H1 (cell line): ENCODE results near the gene OR5J2. TPM values are rescaled to one million over a fixed set of nuclear protein-coding genes. Genes with fewer than 3 reads are reported as not detected.
"Not testable (repeated sequence)": the region's sequence is repeated elsewhere in the genome, so short reads cannot be mapped to it uniquely, and the experiment has no call there.

Source experiments
- CTCF ChIA-PET: fragments of 300-600 bp; sonication (Branson Sonifier 250); formaldehyde crosslinking; loops from one replicate; lab custom pipeline; 2021; ENCODE audit not compliant: partially characterized antibody; lab: Charles Lee
- POLR2A ChIA-PET: fragments of 300-600 bp; sonication (Branson Sonifier 250); formaldehyde crosslinking; loops from one replicate; lab custom pipeline; 2021; ENCODE audit warnings: inconsistent platforms; ENCODE audit not compliant: partially characterized antibody; lab: Charles Lee
- DNase-seq, 2 experiments: peaks; one replicate each; pipeline versions ENCODE4 v3.0.0 to v3.0.0-alpha.2; 2010 to 2022; ENCODE audit warnings: low spot score in 2 of 2, low read depth in 1 of 2, mixed read lengths in 1 of 2
- FAIRE-seq: peaks from 2 replicates; lab custom pipeline; 2011; peaks lifted over from hg19 to GRCh38; lab: Jason Lieb, UNC
- H2AFZ ChIP-seq: 2 replicates; pipeline ENCODE4 v1.8.1; 2012; ENCODE audit warnings: low read length, inconsistent platforms
- H2AK5ac ChIP-seq: 2 replicates; pipeline ENCODE4 v1.6.1; 2013; ENCODE audit warnings: low read depth, low read length
- H2BK120ac ChIP-seq: replicated peaks from 2 replicates; pipeline ENCODE3; 2013; ENCODE audit warnings: low read depth, low read length, inconsistent platforms
- H2BK12ac ChIP-seq: 2 replicates; pipeline ENCODE4 v1.6.1; 2013; ENCODE audit warnings: low read depth, low read length
- H2BK15ac ChIP-seq: 2 replicates; pipeline ENCODE4 v1.6.1; 2013; ENCODE audit warnings: low read length
- H2BK20ac ChIP-seq: 2 replicates; pipeline ENCODE4 v1.6.1; 2013; ENCODE audit warnings: low read length
- H2BK5ac ChIP-seq: 2 replicates; pipeline ENCODE4 v1.6.1; 2013; ENCODE audit warnings: low read depth, low read length
- H3K14ac ChIP-seq: 2 replicates; pipeline ENCODE4 v1.6.1; 2013; ENCODE audit warnings: inconsistent platforms; ENCODE audit not compliant: insufficient read length
- H3K18ac ChIP-seq: 2 replicates; pipeline ENCODE4 v1.6.1; 2013; ENCODE audit warnings: low read length; ENCODE audit errors: extremely low read depth
- H3K23ac ChIP-seq: 2 replicates; pipeline ENCODE4 v1.6.1; 2013; ENCODE audit warnings: inconsistent platforms; ENCODE audit not compliant: insufficient read length
- H3K23me2 ChIP-seq: 2 replicates; pipeline ENCODE4 v1.6.1; 2013; ENCODE audit warnings: low read depth, low read length
- H3K27ac ChIP-seq: 2 replicates; pipeline ENCODE4 v1.6.1; 2011; ENCODE audit warnings: low read depth, low read length, inconsistent platforms
- H3K27me3 ChIP-seq, 4 experiments: replicated peaks in 1 of 4; 1 replicate in 1 of 4; 2 replicates in 3 of 4; pipeline versions ENCODE4 v1.6.1 to v1.8.1; 2011 to 2013; ENCODE audit warnings: low read length in 3 of 4, mild to moderate bottlenecking in 3 of 4, inconsistent platforms in 2 of 4, mixed read lengths in 2 of 4, moderate library complexity in 1 of 4; ENCODE audit not compliant: control insufficient read depth in 3 of 4, insufficient read depth in 3 of 4; ENCODE audit errors: extremely low read depth in 1 of 4
- H3K36me3 ChIP-seq, 4 experiments: 2 replicates each; pipeline versions ENCODE4 v1.6.1 to v1.8.1; 2011 to 2013; ENCODE audit warnings: mild to moderate bottlenecking in 4 of 4, low read length in 3 of 4, moderate library complexity in 2 of 4, control low read depth in 1 of 4, inconsistent platforms in 1 of 4; ENCODE audit not compliant: insufficient read depth in 4 of 4, control insufficient read depth in 2 of 4
- H3K4ac ChIP-seq: replicated peaks from 2 replicates; pipeline ENCODE3; 2013; ENCODE audit warnings: low read length, low read depth, mixed read lengths, inconsistent platforms; ENCODE audit not compliant: insufficient read length
- H3K4me1 ChIP-seq, 4 experiments: replicated peaks in 1 of 4; 1 replicate in 1 of 4; 2 replicates in 3 of 4; pipeline versions ENCODE4 v1.6.1 to v1.8.1; 2011 to 2013; ENCODE audit warnings: low read length in 3 of 4, inconsistent platforms in 2 of 4, mixed read lengths in 1 of 4; ENCODE audit not compliant: insufficient read depth in 4 of 4, control insufficient read depth in 3 of 4
- H3K4me2 ChIP-seq, 2 experiments: 2 replicates each; pipeline versions ENCODE4 v1.6.1 to v1.8.1; 2011 to 2013; ENCODE audit warnings: low read depth in 2 of 2, low read length in 2 of 2, control low read depth in 1 of 2, inconsistent platforms in 1 of 2, mild to moderate bottlenecking in 1 of 2; ENCODE audit not compliant: insufficient read depth in 1 of 2
- H3K4me3 ChIP-seq, 4 experiments: fragments of 200-600, 300-600 bp in 1 of 4; sonication (generic), shearing (Covaris generic), sonication (Bioruptor Twin) in 1 of 4; 2 replicates each; pipeline versions ENCODE4 v1.5.1 to v1.8.1; 2011 to 2016; ENCODE audit warnings: low read length in 4 of 4, low read depth in 3 of 4, control low read depth in 2 of 4, inconsistent platforms in 2 of 4, mild to moderate bottlenecking in 2 of 4, mixed read lengths in 1 of 4, moderate library complexity in 1 of 4; ENCODE audit not compliant: insufficient read depth in 2 of 4; ENCODE audit errors: extremely low read depth in 1 of 4
- H3K56ac ChIP-seq: replicated peaks from 2 replicates; pipeline ENCODE3; 2013; ENCODE audit warnings: low read depth, mild to moderate bottlenecking, mixed read lengths, low read length, inconsistent platforms; ENCODE audit not compliant: insufficient read length
- H3K79me1 ChIP-seq: 2 replicates; pipeline ENCODE4 v1.6.1; 2013; ENCODE audit warnings: low read depth, low read length, control low read depth
- H3K79me2 ChIP-seq, 2 experiments: 2 replicates each; pipeline versions ENCODE4 v1.6.1 to v1.8.1; 2012 to 2013; ENCODE audit warnings: low read length in 2 of 2, mild to moderate bottlenecking in 2 of 2, inconsistent platforms in 1 of 2; ENCODE audit not compliant: insufficient read depth in 2 of 2, control insufficient read depth in 1 of 2
- H3K9ac ChIP-seq, 4 experiments: replicated peaks in 1 of 4; 1 replicate in 1 of 4; 2 replicates in 3 of 4; pipeline versions ENCODE4 v1.6.1 to v1.8.1; 2011 to 2013; ENCODE audit warnings: low read depth in 3 of 4, low read length in 3 of 4, control low read depth in 2 of 4, mild to moderate bottlenecking in 2 of 4, moderate library complexity in 2 of 4, inconsistent platforms in 1 of 4; ENCODE audit errors: extremely low read depth in 1 of 4
- H3K9me3 ChIP-seq, 2 experiments: 2 replicates each; pipeline versions ENCODE4 v1.6.1 to v1.8.1; 2012 to 2013; ENCODE audit warnings: mild to moderate bottlenecking in 2 of 2, moderate library complexity in 2 of 2, control low read depth in 1 of 2, inconsistent platforms in 1 of 2, low read depth in 1 of 2, low read length in 1 of 2, mixed read lengths in 1 of 2; ENCODE audit not compliant: insufficient read depth in 2 of 2
- H4K20me1 ChIP-seq, 2 experiments: replicated peaks in 1 of 2; 2 replicates each; pipeline versions ENCODE3 to v1.8.1; 2011 to 2013; ENCODE audit warnings: inconsistent platforms in 2 of 2, low read length in 2 of 2, mild to moderate bottlenecking in 1 of 2; ENCODE audit not compliant: insufficient read depth in 2 of 2, control insufficient read depth in 1 of 2
- H4K5ac ChIP-seq: 2 replicates; pipeline ENCODE4 v1.6.1; 2013; ENCODE audit warnings: low read length, low read depth, mixed read lengths, inconsistent platforms; ENCODE audit not compliant: insufficient read length
- H4K8ac ChIP-seq: 2 replicates; pipeline ENCODE4 v1.8.0; 2013; ENCODE audit warnings: mild to moderate bottlenecking, moderate library complexity, low read length, inconsistent platforms; ENCODE audit not compliant: insufficient read depth; ENCODE audit errors: extremely low read depth
- H4K91ac ChIP-seq: replicated peaks from 2 replicates; pipeline ENCODE3; 2013; ENCODE audit warnings: low read length, mixed read lengths, inconsistent platforms; ENCODE audit not compliant: insufficient read length
- WGBS, 2 experiments: shearing (Covaris generic) in 1 of 2; methylation state at CpG; one replicate each; pipeline versions ENCODE4 v1.1.6 to v1.1.7; 2013 to 2015; ENCODE audit warnings: low lambda C conversion rate in 2 of 2, mixed read lengths in 2 of 2, inconsistent platforms in 1 of 2, low coverage in 1 of 2, missing lambda C conversion rate in 1 of 2; ENCODE audit not compliant: insufficient replicate concordance in 2 of 2, insufficient coverage in 1 of 2, insufficient read length in 1 of 2; ENCODE audit errors: extremely low coverage in 1 of 2, missing lambda C conversion rate in 1 of 2; 5-methylcytosine and 5-hydroxymethylcytosine counted together
- polyA plus RNA-seq, 7 experiments: library from polyadenylated mRNA; depleted of rRNA in 3 of 7; stranded (reverse) in 5 of 7; unstranded in 2 of 7; fragments of >200 nt in 5 of 7; fragments of 200-250 nt in 2 of 7; gene quantifications; 1 replicate in 5 of 7; 2 replicates in 1 of 7; 4 replicates in 1 of 7; pipeline versions ENCODE4 v1.2.1 to v1.2.3, GENCODE V29; 2011 to 2013; ENCODE audit warnings: missing spikeins in 2 of 7, mixed read lengths in 2 of 7
- total RNA-seq: library from RNA; stranded (reverse); fragmentation: NEBNext Ultra II Directional; extraction: Animal tissue kit (Norgen Biotek cat#: 25700); gene quantifications from 2 replicates; pipeline ENCODE4 v1.2.1, GENCODE V29; 2021

Gene OR5J2
- total and polyA plus RNA-seq, 2 of the 8 experiments (the other 6 are each of a cell fraction or from before 2014, with no cell fraction given) = not detected

DNA sequence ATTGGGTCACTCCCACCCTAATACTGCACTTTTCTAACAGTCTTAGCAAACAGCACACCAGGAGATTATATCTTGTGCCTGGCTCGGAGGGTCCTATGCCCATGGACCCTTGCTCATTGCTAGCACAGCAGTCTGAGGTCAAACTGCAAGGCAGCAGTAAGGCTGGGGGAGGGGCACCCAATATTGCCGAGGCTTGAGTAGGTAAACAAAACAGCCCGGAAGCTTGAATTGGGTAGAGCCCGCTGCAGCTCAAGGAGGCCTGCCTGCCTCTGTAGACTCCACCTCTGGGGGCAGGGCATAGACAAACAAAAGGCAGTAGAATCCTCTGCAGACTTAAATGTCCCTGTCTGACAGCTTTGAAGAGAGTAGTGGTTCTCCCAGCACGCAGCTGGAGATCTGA is 43.3 kb downstream of the OR5J2 start:
- WGBS, 2 experiments = 80% methylated on average over 5 of the region's 5 CpGs; no CpG with 5 or more reads in 1 of the 2 experiments
- H3K23ac ChIP-seq, H4K5ac ChIP-seq, H2BK12ac ChIP-seq, H2BK5ac ChIP-seq, H2BK15ac ChIP-seq, CTCF ChIA-PET, H3K4me1 ChIP-seq, FAIRE-seq, H3K36me3 ChIP-seq, H3K4me2 ChIP-seq, H4K8ac ChIP-seq, H3K18ac ChIP-seq, H4K20me1 ChIP-seq, H3K4me3 ChIP-seq, H3K23me2 ChIP-seq, H2AFZ ChIP-seq, H3K79me1 ChIP-seq, H3K4ac ChIP-seq, H3K79me2 ChIP-seq, H4K91ac ChIP-seq, DNase-seq, H2BK120ac ChIP-seq, H3K27ac ChIP-seq, H3K9ac ChIP-seq, H3K56ac ChIP-seq, H2AK5ac ChIP-seq, H2BK20ac ChIP-seq, H3K27me3 ChIP-seq, POLR2A ChIA-PET, H3K9me3 ChIP-seq, H3K14ac ChIP-seq: not testable (repeated sequence)

Other genes starting within 250 kb of the OR5J2 start
- gene OR5I1, start 240.2 kb upstream of the OR5J2 start, total RNA-seq = not detected in 2 replicates
- gene OR5I1, start 240.2 kb upstream of the OR5J2 start, polyA plus RNA-seq (2011; rRNA removed) = not detected in 2 replicates
- gene OR10AG1, start 206.7 kb upstream of the OR5J2 start, total RNA-seq = not detected in 2 replicates
- not detected in 2 replicates for gene OR10AG1, start 206.7 kb upstream of the OR5J2 start, polyA plus RNA-seq (2011; rRNA removed)
- gene OR5F1, start 182.0 kb upstream of the OR5J2 start, total RNA-seq = not detected in 2 replicates
- gene OR5F1, start 182.0 kb upstream of the OR5J2 start, polyA plus RNA-seq (2011; rRNA removed) = not detected in 2 replicates
- gene OR5AS1, start 149.0 kb upstream of the OR5J2 start, total RNA-seq = not detected in 2 replicates
- not detected in 2 replicates for gene OR5AS1, start 149.0 kb upstream of the OR5J2 start, polyA plus RNA-seq (2011; rRNA removed)
- gene OR8I2, start 83.3 kb upstream of the OR5J2 start, total RNA-seq = not detected in 2 replicates
- not detected in 2 replicates for gene OR8I2, start 83.3 kb upstream of the OR5J2 start, polyA plus RNA-seq (2011; rRNA removed)
- not detected in 2 replicates for gene OR8H2, start 72.9 kb upstream of the OR5J2 start, total RNA-seq
- not detected in 2 replicates for gene OR8H2, start 72.9 kb upstream of the OR5J2 start, polyA plus RNA-seq (2011; rRNA removed)
- not detected in 2 replicates for gene OR8H3, start 54.2 kb upstream of the OR5J2 start, total RNA-seq
- gene OR8H3, start 54.2 kb upstream of the OR5J2 start, polyA plus RNA-seq (2011; rRNA removed) = not detected in 2 replicates
- not detected in 2 replicates for gene OR8J3, start 36.4 kb upstream of the OR5J2 start, total RNA-seq
- not detected in 2 replicates for gene OR8J3, start 36.4 kb upstream of the OR5J2 start, polyA plus RNA-seq (2011; rRNA removed)
- not detected in 2 replicates for gene OR8K5, start 16.3 kb upstream of the OR5J2 start, total RNA-seq
- gene OR8K5, start 16.3 kb upstream of the OR5J2 start, polyA plus RNA-seq (2011; rRNA removed) = not detected in 2 replicates
- not detected in 2 replicates for gene OR5T2, start 57.6 kb downstream of the OR5J2 start, total RNA-seq
- gene OR5T2, start 57.6 kb downstream of the OR5J2 start, polyA plus RNA-seq (2011; rRNA removed) = not detected in 2 replicates
- gene OR5T3, start 75.6 kb downstream of the OR5J2 start, total RNA-seq = not detected in 2 replicates
- gene OR5T3, start 75.6 kb downstream of the OR5J2 start, polyA plus RNA-seq (2011; rRNA removed) = not detected in 2 replicates
- gene OR5T1, start 97.5 kb downstream of the OR5J2 start, total RNA-seq = not detected in 2 replicates
- not detected in 2 replicates for gene OR5T1, start 97.5 kb downstream of the OR5J2 start, polyA plus RNA-seq (2011; rRNA removed)
- gene OR8H1, start 115.6 kb downstream of the OR5J2 start, total RNA-seq = not detected in 2 replicates
- not detected in 2 replicates for gene OR8H1, start 115.6 kb downstream of the OR5J2 start, polyA plus RNA-seq (2011; rRNA removed)
- gene OR8K3, start 138.5 kb downstream of the OR5J2 start, total RNA-seq = not detected in 2 replicates
- gene OR8K3, start 138.5 kb downstream of the OR5J2 start, polyA plus RNA-seq (2011; rRNA removed) = not detected in 2 replicates
- not detected in 2 replicates for gene OR8K1, start 169.4 kb downstream of the OR5J2 start, total RNA-seq
- gene OR8K1, start 169.4 kb downstream of the OR5J2 start, polyA plus RNA-seq (2011; rRNA removed) = not detected in 2 replicates
- gene OR8J1, start 177.7 kb downstream of the OR5J2 start, total RNA-seq = not detected in 2 replicates
- not detected in 2 replicates for gene OR8J1, start 177.7 kb downstream of the OR5J2 start, polyA plus RNA-seq (2011; rRNA removed)
- not detected in 2 replicates for gene OR8U1, start 199.0 kb downstream of the OR5J2 start, total RNA-seq
- not detected in 2 replicates for gene OR8U1, start 199.0 kb downstream of the OR5J2 start, polyA plus RNA-seq (2011; rRNA removed)
- gene OR5AL1, start 236.1 kb downstream of the OR5J2 start, total RNA-seq = not detected in 2 replicates
- not detected in 2 replicates for gene OR5AL1, start 236.1 kb downstream of the OR5J2 start, polyA plus RNA-seq (2011; rRNA removed)